ENCODE measurements around the gene KCNJ5.

The KCNJ5 gene

DNA sequence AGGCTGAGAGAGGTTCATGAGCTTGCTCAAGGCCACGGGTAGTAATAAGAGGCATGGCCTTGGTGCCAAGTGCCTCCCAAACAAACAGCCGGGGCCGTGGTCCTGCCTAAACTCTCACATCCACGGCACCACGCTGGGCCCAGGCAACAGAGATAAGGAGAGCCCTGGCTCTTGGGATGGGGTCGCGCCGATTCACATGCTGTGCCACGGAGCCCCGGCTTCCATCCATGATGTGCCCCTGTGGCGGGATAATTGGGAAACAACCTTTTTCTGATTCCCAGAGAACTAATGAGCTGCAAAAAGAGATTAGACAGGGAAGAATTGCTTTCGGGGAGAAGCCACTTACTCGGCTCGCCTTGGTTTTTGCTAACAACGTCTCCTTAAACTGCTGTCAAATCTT, 29.5 kb downstream of the KCNJ5 start:
- no peaks in the 10 kb centered on the region for H3K36me3 ChIP-seq (ENCODE audit: insufficient read depth, low read length)
- H4K20me1 ChIP-seq (ENCODE audit: insufficient read depth, low read length) = no peaks in the 10 kb centered on the region
- H3K9ac ChIP-seq (ENCODE audit: low read depth, low read length) = no peak overlapping the region
- H3K27me3 ChIP-seq (ENCODE audit: insufficient read depth, low read length, poor library complexity) = peaks cover 13% of the 10 kb centered on the region
- H3K79me2 ChIP-seq (ENCODE audit: insufficient read depth, low read length) = no peaks in the 10 kb centered on the region
- no peak overlapping the region for H3K27ac ChIP-seq (ENCODE audit: low read length)
- no peaks in the 10 kb centered on the region for H3K9me3 ChIP-seq (ENCODE audit: insufficient read depth, low read length, severe bottlenecking)
- H3K4me2 ChIP-seq (ENCODE audit: insufficient read depth, low read length) = no peak overlapping the region
- no peaks in the 10 kb centered on the region for H3K4me1 ChIP-seq (ENCODE audit: insufficient read depth, low read length)
- no peak for TF ChIP-seq EZH2 (IDR thresholded peaks at IDR 0.05; ENCODE audit: borderline replicate concordance, low read depth, low read length, severe bottlenecking)
- TF ChIP-seq, protein P1, sequence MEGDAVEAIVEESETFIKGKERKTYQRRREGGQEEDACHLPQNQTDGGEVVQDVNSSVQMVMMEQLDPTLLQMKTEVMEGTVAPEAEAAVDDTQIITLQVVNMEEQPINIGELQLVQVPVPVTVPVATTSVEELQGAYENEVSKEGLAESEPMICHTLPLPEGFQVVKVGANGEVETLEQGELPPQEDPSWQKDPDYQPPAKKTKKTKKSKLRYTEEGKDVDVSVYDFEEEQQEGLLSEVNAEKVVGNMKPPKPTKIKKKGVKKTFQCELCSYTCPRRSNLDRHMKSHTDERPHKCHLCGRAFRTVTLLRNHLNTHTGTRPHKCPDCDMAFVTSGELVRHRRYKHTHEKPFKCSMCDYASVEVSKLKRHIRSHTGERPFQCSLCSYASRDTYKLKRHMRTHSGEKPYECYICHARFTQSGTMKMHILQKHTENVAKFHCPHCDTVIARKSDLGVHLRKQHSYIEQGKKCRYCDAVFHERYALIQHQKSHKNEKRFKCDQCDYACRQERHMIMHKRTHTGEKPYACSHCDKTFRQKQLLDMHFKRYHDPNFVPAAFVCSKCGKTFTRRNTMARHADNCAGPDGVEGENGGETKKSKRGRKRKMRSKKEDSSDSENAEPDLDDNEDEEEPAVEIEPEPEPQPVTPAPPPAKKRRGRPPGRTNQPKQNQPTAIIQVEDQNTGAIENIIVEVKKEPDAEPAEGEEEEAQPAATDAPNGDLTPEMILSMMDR (IDR thresholded peaks at IDR 0.05; ENCODE audit: borderline replicate concordance, extremely low read depth, low read length, poor library complexity, severe bottlenecking) = no peak
- no peak overlapping the region for H3K4me3 ChIP-seq (ENCODE audit: low read depth in 1 of 2, low read length in 2 of 2)
- no peak overlapping the region for H2AFZ ChIP-seq (ENCODE audit: low read depth, low read length)
- DNase-seq (no peak), ATAC-seq (ENCODE audit: insufficient read depth, low read depth) (no peak)

DNA sequence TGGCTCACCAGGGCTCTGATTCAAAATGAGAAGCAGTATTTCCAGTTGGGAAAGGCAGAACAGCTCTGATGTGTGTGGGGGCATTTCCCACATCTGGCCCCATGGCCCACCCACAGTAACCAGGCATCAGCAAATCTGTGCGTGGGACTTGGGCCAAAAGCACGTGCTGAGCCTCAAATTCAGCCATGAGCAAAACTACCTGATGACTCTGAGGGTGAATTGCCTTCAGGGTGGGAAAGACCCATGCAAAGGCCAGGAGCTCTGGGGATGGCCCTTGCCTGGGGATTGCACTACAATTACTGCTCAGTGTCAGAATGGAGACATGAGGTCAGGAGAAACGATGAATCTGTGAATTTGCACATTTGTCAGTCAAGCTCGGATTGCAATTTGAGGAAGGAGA, 30.6 kb downstream of the KCNJ5 start:
- H3K4me2 ChIP-seq (ENCODE audit: insufficient read depth, low read length) = no peak overlapping the region
- H2AFZ ChIP-seq (ENCODE audit: low read depth, low read length) = no peak overlapping the region
- no peak for DNase-seq
- TF ChIP-seq, protein P1 (IDR thresholded peaks at IDR 0.05; ENCODE audit: borderline replicate concordance, extremely low read depth, low read length, poor library complexity, severe bottlenecking) = no peak
- TF ChIP-seq EZH2 (IDR thresholded peaks at IDR 0.05; ENCODE audit: borderline replicate concordance, low read depth, low read length, severe bottlenecking) = no peak
- H3K9ac ChIP-seq (ENCODE audit: low read depth, low read length) = no peak overlapping the region
- H3K27ac ChIP-seq (ENCODE audit: low read length) = no peak overlapping the region
- no peak overlapping the region for H3K4me3 ChIP-seq (ENCODE audit: low read depth in 1 of 2, low read length in 2 of 2)
- no peaks in the 10 kb centered on the region for H3K79me2 ChIP-seq (ENCODE audit: insufficient read depth, low read length)
- H3K9me3 ChIP-seq (ENCODE audit: insufficient read depth, low read length, severe bottlenecking) = no peaks in the 10 kb centered on the region
- peaks cover 13% of the 10 kb centered on the region for H3K27me3 ChIP-seq (ENCODE audit: insufficient read depth, low read length, poor library complexity)
- no peaks in the 10 kb centered on the region for H3K36me3 ChIP-seq (ENCODE audit: insufficient read depth, low read length)
- H3K4me1 ChIP-seq (ENCODE audit: insufficient read depth, low read length) = no peaks in the 10 kb centered on the region
- ATAC-seq (ENCODE audit: insufficient read depth, low read depth) = no peak
- H4K20me1 ChIP-seq (ENCODE audit: insufficient read depth, low read length) = no peaks in the 10 kb centered on the region

DNA sequence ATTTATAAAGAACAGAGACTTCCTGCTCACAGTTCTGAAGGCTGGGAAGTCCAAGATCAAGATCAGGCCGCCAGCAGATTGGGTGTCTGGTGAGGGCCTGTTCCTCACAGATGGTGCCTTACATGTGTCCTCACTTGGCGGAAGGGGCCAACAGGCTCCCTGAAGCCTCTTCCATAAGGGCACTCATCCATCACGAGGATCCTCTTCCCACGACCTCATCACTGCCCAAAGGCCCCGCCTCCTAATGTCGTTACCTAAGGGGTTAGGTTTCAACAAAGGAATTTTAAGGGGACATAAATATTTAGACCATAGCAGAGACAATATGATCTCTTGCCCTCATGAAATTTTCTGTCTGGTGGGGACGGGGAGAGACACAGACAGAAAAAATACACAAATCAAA, 32.9 kb downstream of the KCNJ5 start:
- Histone ChIP-seq H3K27ac (ENCODE audit: low read length) (no peak overlapping the region), H3K9me3 (ENCODE audit: insufficient read depth, low read length, severe bottlenecking) (no peaks in the 10 kb centered on the region), H4K20me1 (ENCODE audit: insufficient read depth, low read length) (no peaks in the 10 kb centered on the region), H3K36me3 (ENCODE audit: insufficient read depth, low read length) (no peaks in the 10 kb centered on the region), H3K79me2 (ENCODE audit: insufficient read depth, low read length) (no peaks in the 10 kb centered on the region), H3K4me3 (ENCODE audit: low read depth in 1 of 2, low read length in 2 of 2) (no peak overlapping the region), H3K4me2 (ENCODE audit: insufficient read depth, low read length) (no peak overlapping the region), H3K27me3 (ENCODE audit: insufficient read depth, low read length, poor library complexity) (peaks cover 13% of the 10 kb centered on the region), H3K9ac (ENCODE audit: low read depth, low read length) (no peak overlapping the region), H3K4me1 (ENCODE audit: insufficient read depth, low read length) (no peaks in the 10 kb centered on the region), H2AFZ (ENCODE audit: low read depth, low read length) (no peak overlapping the region)
- no peak for ATAC-seq (ENCODE audit: insufficient read depth, low read depth)
- DNase-seq = no peak
- TF ChIP-seq, protein P1 (IDR thresholded peaks at IDR 0.05; ENCODE audit: borderline replicate concordance, extremely low read depth, low read length, poor library complexity, severe bottlenecking) = no peak
- no peak for TF ChIP-seq EZH2 (IDR thresholded peaks at IDR 0.05; ENCODE audit: borderline replicate concordance, low read depth, low read length, severe bottlenecking)
